Stimulated activated CD4-positive, alpha-beta T cell treated with anti-CD3 and anti-CD28 coated beads, Interleukin-12 subunit alpha, Interleukin-12 subunit beta, amount 100 ng/mL, for 48 hours (primary cell): ENCODE results near the gene NONO.
"Not testable (repeated sequence)": the region's sequence is repeated elsewhere in the genome, so short reads cannot be mapped to it uniquely, and the experiment has no call there.

Experiments used
- DNase-seq, 3 donors: peaks; one replicate each; pipeline ENCODE4 v3.0.0-alpha.2; 2020; ENCODE audit warnings: low read depth in 2 of 3, low spot score in 1 of 3

NONO gene

GRCh38 chrX:71282514-71283402, 677 bp upstream of the NONO start:
- DNase-seq: peak; percentile 41 to 49 (median 44)

- no peak for DNase-seq
Observed at GRCh38 chrX:71285929-71286328, 2.5 kb downstream of the NONO start.

GRCh38 chrX:71291381-71291780, 7.9 kb downstream of the NONO start:
- DNase-seq: no peak

DNA sequence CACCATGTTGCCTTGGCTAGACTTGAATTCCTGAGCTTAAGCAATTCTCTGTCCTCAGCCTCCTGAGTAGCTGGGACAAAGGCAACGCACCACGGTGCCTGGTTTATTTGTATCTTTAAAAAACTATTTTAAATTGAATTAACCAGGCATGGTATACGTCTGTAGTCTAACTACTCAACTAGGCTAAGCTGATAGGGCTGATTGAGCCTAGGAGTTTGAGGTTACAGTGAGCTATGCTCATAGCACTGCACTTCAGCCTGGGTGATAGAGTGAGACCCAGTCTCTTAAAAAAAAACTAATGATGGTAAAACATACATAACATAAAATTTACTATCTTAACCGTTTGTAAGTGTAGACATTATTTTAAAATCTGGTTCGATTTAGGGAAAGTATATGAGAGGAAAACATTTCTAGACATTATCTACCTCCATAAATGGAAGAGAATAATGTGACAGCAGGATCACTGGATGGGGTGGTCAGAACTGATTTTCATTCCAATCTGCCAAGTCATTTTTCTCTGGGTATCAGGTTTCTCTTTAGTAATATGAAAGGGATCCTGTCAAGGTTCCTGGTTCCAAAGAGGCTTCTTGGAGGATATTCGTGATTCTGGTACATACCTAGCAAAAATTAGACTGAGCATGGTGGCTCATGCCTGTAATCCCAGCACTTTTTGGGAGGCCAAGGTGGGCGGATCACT, 9.4 kb downstream of the NONO start:
- DNase-seq: no peak

DNA sequence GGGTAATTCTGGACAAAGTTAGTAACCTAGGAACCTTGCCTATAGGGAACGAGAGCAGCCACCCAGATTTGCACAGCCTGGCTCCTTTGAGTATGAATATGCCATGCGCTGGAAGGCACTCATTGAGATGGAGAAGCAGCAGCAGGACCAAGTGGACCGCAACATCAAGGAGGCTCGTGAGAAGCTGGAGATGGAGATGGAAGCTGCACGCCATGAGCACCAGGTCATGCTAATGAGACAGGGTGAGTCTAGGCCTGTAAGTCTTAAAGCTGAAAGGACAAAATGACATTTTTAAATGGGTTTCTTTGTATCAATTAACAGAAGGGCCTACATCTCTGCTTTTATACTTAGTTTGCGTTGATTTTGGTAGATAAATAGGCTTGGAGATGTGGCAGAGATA, 13.4 kb downstream of the NONO start:
- no peak for DNase-seq

DNA sequence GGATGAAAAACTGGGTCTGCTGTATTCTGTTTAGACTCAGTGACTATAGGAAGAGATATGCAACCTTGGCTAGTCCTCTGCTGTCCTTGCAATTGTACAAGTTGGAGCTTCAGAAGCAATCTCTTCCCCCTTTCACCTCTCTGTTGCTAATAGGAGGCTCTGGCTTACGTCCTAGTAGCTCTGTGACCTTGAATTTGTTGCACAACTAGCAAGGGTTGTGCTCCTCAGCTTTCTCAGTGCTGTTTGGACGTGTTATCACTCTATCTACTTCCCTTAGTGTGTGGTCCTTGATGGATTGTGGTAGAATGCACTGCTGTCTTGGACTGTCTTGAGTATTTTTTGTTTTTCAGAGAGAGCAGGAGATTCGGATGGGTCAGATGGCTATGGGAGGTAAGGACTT, 14.7 kb downstream of the NONO start:
- DNase-seq: no peak

- not testable (repeated sequence) for DNase-seq
Observed at GRCh38 chrX:71300064-71300463, 16.6 kb downstream of the NONO start.

- not testable (repeated sequence) for DNase-seq
Observed at GRCh38 chrX:71300495-71300894, 17.1 kb downstream of the NONO start.

DNA sequence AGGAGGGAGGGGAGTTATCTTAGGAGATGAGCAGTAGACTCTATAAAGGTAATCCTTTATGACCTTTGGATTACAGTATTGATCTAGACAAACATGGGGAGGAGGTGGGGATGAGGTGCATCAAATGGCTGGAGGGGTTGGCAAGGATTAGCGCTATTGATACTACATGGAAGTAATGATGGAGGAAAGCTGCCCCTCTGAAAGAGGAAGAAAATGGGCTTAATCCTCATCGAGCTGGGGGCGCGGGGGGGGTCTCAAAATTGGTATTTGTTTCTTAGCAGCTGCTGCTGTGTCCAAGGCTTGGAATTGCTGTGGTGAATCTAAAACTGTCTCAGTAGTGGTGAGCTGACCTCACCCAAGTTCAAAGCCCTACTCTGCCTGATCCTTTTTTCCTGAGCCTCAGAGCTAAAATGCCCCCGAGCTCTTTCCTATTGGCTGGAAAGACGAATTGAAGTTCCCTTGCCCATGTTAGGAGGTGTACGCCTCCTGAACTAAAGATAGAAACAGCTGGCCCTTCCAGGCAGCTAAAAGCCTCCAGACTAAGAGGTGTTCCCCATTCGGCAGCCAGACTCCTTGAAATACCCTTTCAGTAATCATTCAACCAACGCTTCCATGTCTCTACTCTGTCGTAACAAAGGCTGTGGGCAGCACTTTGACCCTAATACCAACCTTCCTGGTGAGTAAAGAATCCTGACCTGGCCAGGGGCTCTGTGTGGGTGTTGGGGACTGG, 17.9 kb downstream of the NONO start, which contains the start of gene ITGB1BP2:
ITGB1BP2 (plus strand) TSS at position 556 of the 730 bp plus-strand sequence; CDS start at position 613, 57 bp downstream.
- DNase-seq: no peak

GRCh38 chrX:71302461-71303213, 19.2 kb downstream of the NONO start:
- no peak for DNase-seq

GRCh38 chrX:71304561-71304960, 21.1 kb downstream of the NONO start:
- DNase-seq: no peak

DNA sequence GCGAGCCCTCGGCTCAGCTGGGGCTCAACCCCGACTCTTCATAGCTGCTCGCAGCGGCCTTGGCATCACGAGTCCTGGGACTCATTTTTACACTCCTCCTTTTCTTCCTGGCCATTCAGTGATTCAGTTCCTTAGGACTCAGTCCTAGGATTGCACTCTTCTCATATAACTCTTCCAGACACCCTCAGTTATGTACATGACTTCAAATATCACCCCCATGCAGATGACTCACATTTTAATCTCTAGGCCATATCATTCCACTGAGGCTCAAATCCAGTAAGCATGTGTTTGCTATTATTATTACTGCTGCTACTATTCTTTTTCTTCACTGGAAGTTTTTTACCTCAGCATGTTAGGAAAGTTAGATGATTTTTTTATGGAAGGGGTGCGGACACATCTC, 32.5 kb downstream of the NONO start:
- DNase-seq: no peak

DNA sequence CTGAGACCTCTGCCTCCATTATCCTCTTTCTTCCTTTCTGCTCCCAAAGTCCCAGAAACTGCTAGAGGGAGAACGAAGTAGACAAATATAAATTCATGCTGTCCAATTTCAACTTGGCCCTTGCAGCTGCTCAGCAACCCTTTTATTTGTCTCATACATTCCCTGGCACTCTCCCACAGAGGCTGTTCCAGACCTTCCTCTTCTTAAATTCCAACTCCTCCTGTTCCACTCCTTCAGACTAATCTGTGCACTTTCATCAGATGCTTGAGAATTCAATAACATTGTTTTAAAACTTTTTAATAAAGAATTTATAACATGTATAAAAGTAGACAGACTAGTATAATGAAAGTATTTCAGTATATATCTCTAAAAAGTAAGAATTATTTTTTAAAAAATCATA, 33.5 kb downstream of the NONO start:
- not testable (repeated sequence) for DNase-seq

GRCh38 chrX:71320126-71320525, 36.7 kb downstream of the NONO start:
- no peak for DNase-seq

DNA sequence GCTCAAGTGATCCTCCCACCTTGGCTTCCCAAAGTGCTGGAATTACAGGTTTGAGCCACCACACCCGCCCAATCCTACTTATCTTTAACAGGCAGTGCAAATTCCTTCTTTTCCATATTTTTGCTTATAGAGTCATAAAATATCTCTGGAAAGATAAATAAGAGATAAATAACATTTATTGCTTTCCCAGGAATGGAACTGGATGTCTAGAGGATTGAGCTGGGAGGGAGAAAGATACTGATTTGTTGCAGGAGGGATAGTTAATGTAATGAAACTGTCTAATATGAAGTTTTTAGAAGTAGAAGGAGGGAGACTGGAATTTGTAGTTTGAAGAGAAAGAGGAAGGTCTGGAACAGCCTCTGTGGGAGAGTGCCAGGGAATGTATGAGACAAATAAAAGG, 38.3 kb downstream of the NONO start:
- DNase-seq: no peak

DNA sequence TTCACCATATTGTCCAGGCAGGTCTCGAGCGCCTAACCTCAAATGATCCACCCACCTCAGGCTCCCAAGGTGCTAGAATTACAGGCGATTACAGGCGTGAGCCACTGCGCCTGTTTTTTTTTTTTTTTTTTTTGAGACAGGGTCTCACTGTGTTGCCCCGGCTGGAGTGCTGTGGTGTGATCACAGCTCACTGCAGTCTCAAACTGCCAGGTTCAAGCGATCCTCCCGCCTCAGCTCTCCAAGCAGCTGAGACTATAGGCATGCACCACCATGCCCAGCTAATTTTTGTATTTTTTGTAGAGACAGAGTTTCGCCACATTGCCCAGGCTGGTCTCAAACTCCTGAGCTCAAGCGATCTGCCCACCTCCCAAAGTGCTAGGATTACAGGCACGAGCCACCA, 41.0 kb downstream of the NONO start:
- DNase-seq: not testable (repeated sequence)

DNA sequence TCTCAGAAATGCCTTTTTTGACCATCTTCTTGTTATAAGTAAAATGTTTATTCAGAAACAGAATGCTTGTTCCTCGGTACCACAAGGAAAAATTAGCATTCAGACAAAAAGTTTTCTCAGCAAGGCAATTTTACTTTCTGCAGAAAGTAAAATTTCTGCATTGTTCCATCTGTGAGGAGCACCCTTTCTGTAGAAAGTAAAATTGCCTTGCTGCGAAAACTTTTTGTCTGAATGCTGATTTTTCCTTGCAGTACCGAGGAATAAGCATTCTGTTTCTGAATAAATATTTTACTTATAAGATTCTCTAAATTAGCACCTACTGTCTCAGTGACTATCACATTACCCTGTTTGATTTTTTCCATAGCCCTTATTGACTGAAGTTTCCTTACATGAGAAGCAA, 43.0 kb downstream of the NONO start:
- no peak for DNase-seq

- not testable (repeated sequence) for DNase-seq
Observed at GRCh38 chrX:71349151-71349665, 65.8 kb downstream of the NONO start.

DNA sequence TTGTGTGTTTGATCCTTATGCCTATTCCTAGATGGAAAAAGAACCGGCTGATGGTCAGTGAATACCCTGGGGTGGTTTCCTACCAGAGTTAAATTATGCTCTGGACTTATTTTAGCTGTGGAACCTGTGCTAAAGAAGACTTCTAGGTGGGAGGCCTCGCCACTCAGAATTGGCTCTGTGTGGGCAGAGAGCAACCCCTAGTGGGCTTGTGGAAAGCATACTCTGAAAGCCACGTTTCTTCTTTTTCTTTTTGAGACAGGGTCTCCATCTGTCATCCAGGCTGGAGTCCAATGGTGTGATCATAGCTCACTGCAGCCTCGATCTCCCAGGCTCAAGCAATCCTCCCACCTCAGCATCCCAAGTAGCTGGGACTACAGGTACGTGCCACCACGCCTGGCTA, 66.4 kb downstream of the NONO start:
- not testable (repeated sequence) for DNase-seq
